H1 (cell line): ENCODE data around the gene PRADC1. TPM values are rescaled to one million over a fixed set of nuclear protein-coding genes. Genes with fewer than 3 reads are reported as not detected.

ENCODE experiments used
- CTCF ChIA-PET: fragments of 300-600 bp; sonication (Branson Sonifier 250); formaldehyde crosslinking; loops from one replicate; lab custom pipeline; 2021; ENCODE audit not compliant: partially characterized antibody; lab: Charles Lee
- POLR2A ChIA-PET: fragments of 300-600 bp; sonication (Branson Sonifier 250); formaldehyde crosslinking; loops from one replicate; lab custom pipeline; 2021; ENCODE audit warnings: inconsistent platforms; ENCODE audit not compliant: partially characterized antibody; lab: Charles Lee
- DNase-seq, 2 experiments: peaks; one replicate each; pipeline versions ENCODE4 v3.0.0 to v3.0.0-alpha.2; 2010 to 2022; ENCODE audit warnings: low spot score in 2 of 2, low read depth in 1 of 2, mixed read lengths in 1 of 2
- FAIRE-seq: peaks from 2 replicates; lab custom pipeline; 2011; peaks lifted over from hg19 to GRCh38; lab: Jason Lieb, UNC
- H2AFZ ChIP-seq: 2 replicates; pipeline ENCODE4 v1.8.1; 2012; ENCODE audit warnings: low read length, inconsistent platforms
- H2AK5ac ChIP-seq: 2 replicates; pipeline ENCODE4 v1.6.1; 2013; ENCODE audit warnings: low read depth, low read length
- H2BK120ac ChIP-seq: replicated peaks from 2 replicates; pipeline ENCODE3; 2013; ENCODE audit warnings: low read depth, low read length, inconsistent platforms
- H2BK12ac ChIP-seq: 2 replicates; pipeline ENCODE4 v1.6.1; 2013; ENCODE audit warnings: low read depth, low read length
- H2BK15ac ChIP-seq: 2 replicates; pipeline ENCODE4 v1.6.1; 2013; ENCODE audit warnings: low read length
- H2BK20ac ChIP-seq: 2 replicates; pipeline ENCODE4 v1.6.1; 2013; ENCODE audit warnings: low read length
- H2BK5ac ChIP-seq: 2 replicates; pipeline ENCODE4 v1.6.1; 2013; ENCODE audit warnings: low read depth, low read length
- H3K14ac ChIP-seq: 2 replicates; pipeline ENCODE4 v1.6.1; 2013; ENCODE audit warnings: inconsistent platforms; ENCODE audit not compliant: insufficient read length
- H3K18ac ChIP-seq: 2 replicates; pipeline ENCODE4 v1.6.1; 2013; ENCODE audit warnings: low read length; ENCODE audit errors: extremely low read depth
- H3K23ac ChIP-seq: 2 replicates; pipeline ENCODE4 v1.6.1; 2013; ENCODE audit warnings: inconsistent platforms; ENCODE audit not compliant: insufficient read length
- H3K23me2 ChIP-seq: 2 replicates; pipeline ENCODE4 v1.6.1; 2013; ENCODE audit warnings: low read depth, low read length
- H3K27ac ChIP-seq: 2 replicates; pipeline ENCODE4 v1.6.1; 2011; ENCODE audit warnings: low read depth, low read length, inconsistent platforms
- H3K27me3 ChIP-seq, 4 experiments: replicated peaks in 1 of 4; 1 replicate in 1 of 4; 2 replicates in 3 of 4; pipeline versions ENCODE4 v1.6.1 to v1.8.1; 2011 to 2013; ENCODE audit warnings: low read length in 3 of 4, mild to moderate bottlenecking in 3 of 4, inconsistent platforms in 2 of 4, mixed read lengths in 2 of 4, moderate library complexity in 1 of 4; ENCODE audit not compliant: control insufficient read depth in 3 of 4, insufficient read depth in 3 of 4; ENCODE audit errors: extremely low read depth in 1 of 4
- H3K36me3 ChIP-seq, 4 experiments: 2 replicates each; pipeline versions ENCODE4 v1.6.1 to v1.8.1; 2011 to 2013; ENCODE audit warnings: mild to moderate bottlenecking in 4 of 4, low read length in 3 of 4, moderate library complexity in 2 of 4, control low read depth in 1 of 4, inconsistent platforms in 1 of 4; ENCODE audit not compliant: insufficient read depth in 4 of 4, control insufficient read depth in 2 of 4
- H3K4ac ChIP-seq: replicated peaks from 2 replicates; pipeline ENCODE3; 2013; ENCODE audit warnings: low read length, low read depth, mixed read lengths, inconsistent platforms; ENCODE audit not compliant: insufficient read length
- H3K4me1 ChIP-seq, 4 experiments: replicated peaks in 1 of 4; 1 replicate in 1 of 4; 2 replicates in 3 of 4; pipeline versions ENCODE4 v1.6.1 to v1.8.1; 2011 to 2013; ENCODE audit warnings: low read length in 3 of 4, inconsistent platforms in 2 of 4, mixed read lengths in 1 of 4; ENCODE audit not compliant: insufficient read depth in 4 of 4, control insufficient read depth in 3 of 4
- H3K4me2 ChIP-seq, 2 experiments: 2 replicates each; pipeline versions ENCODE4 v1.6.1 to v1.8.1; 2011 to 2013; ENCODE audit warnings: low read depth in 2 of 2, low read length in 2 of 2, control low read depth in 1 of 2, inconsistent platforms in 1 of 2, mild to moderate bottlenecking in 1 of 2; ENCODE audit not compliant: insufficient read depth in 1 of 2
- H3K4me3 ChIP-seq, 4 experiments: fragments of 200-600, 300-600 bp in 1 of 4; sonication (generic), shearing (Covaris generic), sonication (Bioruptor Twin) in 1 of 4; 2 replicates each; pipeline versions ENCODE4 v1.5.1 to v1.8.1; 2011 to 2016; ENCODE audit warnings: low read length in 4 of 4, low read depth in 3 of 4, control low read depth in 2 of 4, inconsistent platforms in 2 of 4, mild to moderate bottlenecking in 2 of 4, mixed read lengths in 1 of 4, moderate library complexity in 1 of 4; ENCODE audit not compliant: insufficient read depth in 2 of 4; ENCODE audit errors: extremely low read depth in 1 of 4
- H3K56ac ChIP-seq: replicated peaks from 2 replicates; pipeline ENCODE3; 2013; ENCODE audit warnings: low read depth, mild to moderate bottlenecking, mixed read lengths, low read length, inconsistent platforms; ENCODE audit not compliant: insufficient read length
- H3K79me1 ChIP-seq: 2 replicates; pipeline ENCODE4 v1.6.1; 2013; ENCODE audit warnings: low read depth, low read length, control low read depth
- H3K79me2 ChIP-seq, 2 experiments: 2 replicates each; pipeline versions ENCODE4 v1.6.1 to v1.8.1; 2012 to 2013; ENCODE audit warnings: low read length in 2 of 2, mild to moderate bottlenecking in 2 of 2, inconsistent platforms in 1 of 2; ENCODE audit not compliant: insufficient read depth in 2 of 2, control insufficient read depth in 1 of 2
- H3K9ac ChIP-seq, 4 experiments: replicated peaks in 1 of 4; 1 replicate in 1 of 4; 2 replicates in 3 of 4; pipeline versions ENCODE4 v1.6.1 to v1.8.1; 2011 to 2013; ENCODE audit warnings: low read depth in 3 of 4, low read length in 3 of 4, control low read depth in 2 of 4, mild to moderate bottlenecking in 2 of 4, moderate library complexity in 2 of 4, inconsistent platforms in 1 of 4; ENCODE audit errors: extremely low read depth in 1 of 4
- H3K9me3 ChIP-seq, 2 experiments: 2 replicates each; pipeline versions ENCODE4 v1.6.1 to v1.8.1; 2012 to 2013; ENCODE audit warnings: mild to moderate bottlenecking in 2 of 2, moderate library complexity in 2 of 2, control low read depth in 1 of 2, inconsistent platforms in 1 of 2, low read depth in 1 of 2, low read length in 1 of 2, mixed read lengths in 1 of 2; ENCODE audit not compliant: insufficient read depth in 2 of 2
- H4K20me1 ChIP-seq, 2 experiments: replicated peaks in 1 of 2; 2 replicates each; pipeline versions ENCODE3 to v1.8.1; 2011 to 2013; ENCODE audit warnings: inconsistent platforms in 2 of 2, low read length in 2 of 2, mild to moderate bottlenecking in 1 of 2; ENCODE audit not compliant: insufficient read depth in 2 of 2, control insufficient read depth in 1 of 2
- H4K5ac ChIP-seq: 2 replicates; pipeline ENCODE4 v1.6.1; 2013; ENCODE audit warnings: low read length, low read depth, mixed read lengths, inconsistent platforms; ENCODE audit not compliant: insufficient read length
- H4K8ac ChIP-seq: 2 replicates; pipeline ENCODE4 v1.8.0; 2013; ENCODE audit warnings: mild to moderate bottlenecking, moderate library complexity, low read length, inconsistent platforms; ENCODE audit not compliant: insufficient read depth; ENCODE audit errors: extremely low read depth
- H4K91ac ChIP-seq: replicated peaks from 2 replicates; pipeline ENCODE3; 2013; ENCODE audit warnings: low read length, mixed read lengths, inconsistent platforms; ENCODE audit not compliant: insufficient read length
- BACH1 ChIP-seq: IDR thresholded peaks from 2 replicates; pipeline ENCODE4 v1.6.1; 2012; ENCODE audit warnings: low read length, improper control_type of control experiment
- BCL11A ChIP-seq, 2 experiments: IDR thresholded peaks; one replicate each; pipeline ENCODE4 v1.6.1; 2011; ENCODE audit warnings: low read depth in 2 of 2, low read length in 2 of 2, mild to moderate bottlenecking in 2 of 2
- CHD1 ChIP-seq: IDR thresholded peaks from 2 replicates; pipeline ENCODE4 v1.6.1; 2012; ENCODE audit warnings: low read depth, low read length, improper control_type of control experiment
- CTBP2 ChIP-seq: IDR thresholded peaks from 2 replicates; pipeline ENCODE4 v1.7.0; 2011; ENCODE audit warnings: borderline replicate concordance, mild to moderate bottlenecking, moderate library complexity, mixed read lengths, low read length; ENCODE audit not compliant: insufficient read depth, insufficient read length
- JUND ChIP-seq: IDR thresholded peaks from 2 replicates; pipeline ENCODE4 v1.6.1; 2011; ENCODE audit warnings: mild to moderate bottlenecking, improper control_type of control experiment, low read length
- KDM1A ChIP-seq: fragments of 200-600, 300-600 bp; sonication (generic); IDR thresholded peaks from 2 replicates; pipeline ENCODE4 v1.7.1; 2016; ENCODE audit warnings: mild to moderate bottlenecking, low read length, borderline replicate concordance
- KDM4A ChIP-seq: IDR thresholded peaks from one replicate; pipeline ENCODE4 v1.7.1; 2012; ENCODE audit warnings: low read depth, mild to moderate bottlenecking, moderate library complexity, low read length, inconsistent platforms; ENCODE audit not compliant: severe bottlenecking
- PHF8 ChIP-seq: fragments of 200-600 bp; sonication (generic); conservative IDR thresholded peaks from 2 replicates; pipeline ENCODE4 v1.7.1; 2012; ENCODE audit warnings: low read depth, mild to moderate bottlenecking, inconsistent platforms, low read length, moderate library complexity
- POLR2AphosphoS5 ChIP-seq: IDR thresholded peaks from 2 replicates; pipeline ENCODE4 v1.6.1; 2011; ENCODE audit warnings: low read depth, low read length
- POU5F1 ChIP-seq: IDR thresholded peaks from 2 replicates; pipeline ENCODE4 v1.6.1; 2011; ENCODE audit warnings: low read depth, mild to moderate bottlenecking, low read length, moderate library complexity
- SIX5 ChIP-seq: IDR thresholded peaks from 2 replicates; pipeline ENCODE4 v1.6.1; 2011; ENCODE audit warnings: mild to moderate bottlenecking, low read depth, low read length
- TAF1 ChIP-seq: IDR thresholded peaks from 2 replicates; pipeline ENCODE4 v1.6.1; 2011; ENCODE audit warnings: mild to moderate bottlenecking, low read depth, low read length
- TBP ChIP-seq: IDR thresholded peaks from 2 replicates; pipeline ENCODE4 v1.6.1; 2011; ENCODE audit warnings: low read depth, low read length, improper control_type of control experiment
- WGBS, 2 experiments: shearing (Covaris generic) in 1 of 2; methylation state at CpG; one replicate each; pipeline versions ENCODE4 v1.1.6 to v1.1.7; 2013 to 2015; ENCODE audit warnings: low lambda C conversion rate in 2 of 2, mixed read lengths in 2 of 2, inconsistent platforms in 1 of 2, low coverage in 1 of 2, missing lambda C conversion rate in 1 of 2; ENCODE audit not compliant: insufficient replicate concordance in 2 of 2, insufficient coverage in 1 of 2, insufficient read length in 1 of 2; ENCODE audit errors: extremely low coverage in 1 of 2, missing lambda C conversion rate in 1 of 2; 5-methylcytosine and 5-hydroxymethylcytosine counted together
- polyA plus RNA-seq, 7 experiments: library from polyadenylated mRNA; depleted of rRNA in 3 of 7; stranded (reverse) in 5 of 7; unstranded in 2 of 7; fragments of >200 nt in 5 of 7; fragments of 200-250 nt in 2 of 7; gene quantifications; 1 replicate in 5 of 7; 2 replicates in 1 of 7; 4 replicates in 1 of 7; pipeline versions ENCODE4 v1.2.1 to v1.2.3, GENCODE V29; 2011 to 2013; ENCODE audit warnings: missing spikeins in 2 of 7, mixed read lengths in 2 of 7
- total RNA-seq: library from RNA; stranded (reverse); fragmentation: NEBNext Ultra II Directional; extraction: Animal tissue kit (Norgen Biotek cat#: 25700); gene quantifications from 2 replicates; pipeline ENCODE4 v1.2.1, GENCODE V29; 2021
- TF ChIP-seq, protein P1 (sequence below): IDR thresholded peaks from 2 replicates; pipeline ENCODE4 v1.6.1; 2011; ENCODE audit warnings: low read length, improper control_type of control experiment

Gene PRADC1
- total and polyA plus RNA-seq, 2 of the 8 experiments (the other 6 are each of a cell fraction or from before 2014, with no cell fraction given) = 8.9 to 13.1 TPM

DNA sequence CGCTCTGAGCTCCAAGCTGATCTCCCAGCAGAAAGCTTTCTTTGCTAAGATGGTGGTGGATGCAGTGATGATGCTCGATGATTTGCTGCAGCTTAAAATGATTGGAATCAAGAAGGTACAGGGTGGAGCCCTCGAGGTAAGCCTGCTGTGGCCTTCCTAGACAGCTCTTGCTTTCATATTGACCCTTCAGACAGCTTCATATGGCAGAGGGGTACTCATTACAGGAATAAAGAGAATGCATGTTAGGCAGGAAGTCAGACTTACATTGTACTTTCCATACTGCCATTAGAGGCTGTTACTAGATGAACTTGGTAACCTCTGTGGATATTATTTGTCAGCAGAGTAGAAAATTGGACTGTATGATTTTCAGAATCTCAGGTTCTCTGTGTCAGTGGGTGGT, 11.5 kb upstream of the PRADC1 start:
- H4K91ac ChIP-seq = no peak overlapping the region
- H3K27me3 ChIP-seq = no peaks in the 10 kb centered on the region
- ChIA-PET POLR2A (interaction anchor here (1.0 to 6.5 kb wide), 6 partner anchors 9 to 38 kb away, joined by 3 to 65 read pairs (median 5); partner anchors contain the start of genes CCT7 and PRADC1), CTCF (interaction anchor here (0.9 to 1.7 kb wide), 7 partner anchors 8 to 46 kb away, joined by 3 to 11 read pairs (median 4); no protein-coding TSS in a partner anchor)
- H4K20me1 ChIP-seq = peaks cover 4 to 16% of the 10 kb centered on the region in 2 experiments
- H3K56ac ChIP-seq = no peak overlapping the region
- H2BK20ac ChIP-seq = no peak overlapping the region
- H3K23ac ChIP-seq = no peak overlapping the region
- peaks cover 2% of the 10 kb centered on the region; the same call in 1 of the 2 replicates for H3K79me1 ChIP-seq
- no peak overlapping the region for H2AK5ac ChIP-seq
- WGBS, 2 experiments = 94% methylated on average over 3 of the region's 3 CpGs; no CpG with 5 or more reads in 1 of the 2 experiments
- H3K23me2 ChIP-seq = no peaks in the 10 kb centered on the region
- no peak overlapping the region for H3K4me2 ChIP-seq
- no peak overlapping the region for H3K14ac ChIP-seq
- DNase-seq = no peak
- H3K4ac ChIP-seq = no peak overlapping the region
- no peak overlapping the region for H2BK5ac ChIP-seq
- no peak overlapping the region for H2BK12ac ChIP-seq
- no peak overlapping the region for H2AFZ ChIP-seq
- no peak overlapping the region for H3K27ac ChIP-seq
- no peak overlapping the region for H2BK120ac ChIP-seq
- no peak for TF ChIP-seq KDM1A
- TF ChIP-seq BCL11A (IDR thresholded peaks at IDR 0.05; ENCODE audit: low read depth in 2 of 2, low read length in 2 of 2) = no peak
- TF ChIP-seq POU5F1 = no peak
- TF ChIP-seq CTBP2 = no peak
- no peak for TF ChIP-seq PHF8
- TF ChIP-seq POLR2AphosphoS5 = no peak
- no peak for TF ChIP-seq TAF1
- TF ChIP-seq TBP = no peak
- TF ChIP-seq CHD1 = no peak
- TF ChIP-seq, protein P1, sequence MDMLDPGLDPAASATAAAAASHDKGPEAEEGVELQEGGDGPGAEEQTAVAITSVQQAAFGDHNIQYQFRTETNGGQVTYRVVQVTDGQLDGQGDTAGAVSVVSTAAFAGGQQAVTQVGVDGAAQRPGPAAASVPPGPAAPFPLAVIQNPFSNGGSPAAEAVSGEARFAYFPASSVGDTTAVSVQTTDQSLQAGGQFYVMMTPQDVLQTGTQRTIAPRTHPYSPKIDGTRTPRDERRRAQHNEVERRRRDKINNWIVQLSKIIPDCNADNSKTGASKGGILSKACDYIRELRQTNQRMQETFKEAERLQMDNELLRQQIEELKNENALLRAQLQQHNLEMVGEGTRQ = no peak
- TF ChIP-seq SIX5 = no peak
- no peak for TF ChIP-seq BACH1
- no peak for TF ChIP-seq KDM4A
- no peak for TF ChIP-seq JUND
- no peak overlapping the region for H4K8ac ChIP-seq
- FAIRE-seq = no peak
- H3K18ac ChIP-seq = no peak overlapping the region
- no peak overlapping the region for H3K9ac ChIP-seq
- peaks cover 49 to 95% (median 77%) of the 10 kb centered on the region in 4 experiments for H3K36me3 ChIP-seq
- no peaks in the 10 kb centered on the region for H3K4me1 ChIP-seq
- peaks cover 3 to 32% of the 10 kb centered on the region in 2 experiments; a peak in 3 of 4 replicates for H3K79me2 ChIP-seq
- no peak overlapping the region for H2BK15ac ChIP-seq
- H3K4me3 ChIP-seq = no peak overlapping the region
- no peak overlapping the region for H4K5ac ChIP-seq
- no peaks in the 10 kb centered on the region for H3K9me3 ChIP-seq
